Coronary artery (tissue), 2 donors: Measurements from ENCODE around the gene CCND1.

Experiments
- DNase-seq: peaks from one replicate; pipeline ENCODE4 v3.0.0-alpha.2; 2017; ENCODE audit warnings: low spot score
- H3K27ac ChIP-seq, 2 donors: fragments of 200-600 bp; sonication (generic); one replicate each; pipeline ENCODE4 v1.5.1; 2016 to 2019
- H3K4me3 ChIP-seq: fragments of 200-600 bp; sonication (generic); 2 replicates; pipeline ENCODE4 v1.5.1; 2016; ENCODE audit warnings: mild to moderate bottlenecking, moderate library complexity
- CTCF ChIP-seq: fragments of 200-600 bp; sonication (generic); IDR thresholded peaks from one replicate; pipeline ENCODE4 v1.5.1; 2019; ENCODE audit warnings: antibody characterized with exemption

Gene CCND1

DNA sequence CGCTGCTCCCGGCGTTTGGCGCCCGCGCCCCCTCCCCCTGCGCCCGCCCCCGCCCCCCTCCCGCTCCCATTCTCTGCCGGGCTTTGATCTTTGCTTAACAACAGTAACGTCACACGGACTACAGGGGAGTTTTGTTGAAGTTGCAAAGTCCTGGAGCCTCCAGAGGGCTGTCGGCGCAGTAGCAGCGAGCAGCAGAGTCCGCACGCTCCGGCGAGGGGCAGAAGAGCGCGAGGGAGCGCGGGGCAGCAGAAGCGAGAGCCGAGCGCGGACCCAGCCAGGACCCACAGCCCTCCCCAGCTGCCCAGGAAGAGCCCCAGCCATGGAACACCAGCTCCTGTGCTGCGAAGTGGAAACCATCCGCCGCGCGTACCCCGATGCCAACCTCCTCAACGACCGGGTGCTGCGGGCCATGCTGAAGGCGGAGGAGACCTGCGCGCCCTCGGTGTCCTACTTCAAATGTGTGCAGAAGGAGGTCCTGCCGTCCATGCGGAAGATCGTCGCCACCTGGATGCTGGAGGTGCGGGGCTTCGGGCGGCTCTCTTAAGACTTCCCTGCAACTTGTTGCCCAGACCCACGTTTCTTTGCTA lies at the start of gene CCND1:
CCND1 (plus strand) TSS at position 162 of the 587 bp plus-strand sequence; CDS start at position 320, 158 bp downstream.
- Histone ChIP-seq H3K27ac (peak within 1 kb of the TSS; percentile 86 to 90), H3K4me3 (peak within 1 kb of the TSS; percentile 83)
- no peak for TF ChIP-seq CTCF
- peak; percentile 84 for DNase-seq

DNA sequence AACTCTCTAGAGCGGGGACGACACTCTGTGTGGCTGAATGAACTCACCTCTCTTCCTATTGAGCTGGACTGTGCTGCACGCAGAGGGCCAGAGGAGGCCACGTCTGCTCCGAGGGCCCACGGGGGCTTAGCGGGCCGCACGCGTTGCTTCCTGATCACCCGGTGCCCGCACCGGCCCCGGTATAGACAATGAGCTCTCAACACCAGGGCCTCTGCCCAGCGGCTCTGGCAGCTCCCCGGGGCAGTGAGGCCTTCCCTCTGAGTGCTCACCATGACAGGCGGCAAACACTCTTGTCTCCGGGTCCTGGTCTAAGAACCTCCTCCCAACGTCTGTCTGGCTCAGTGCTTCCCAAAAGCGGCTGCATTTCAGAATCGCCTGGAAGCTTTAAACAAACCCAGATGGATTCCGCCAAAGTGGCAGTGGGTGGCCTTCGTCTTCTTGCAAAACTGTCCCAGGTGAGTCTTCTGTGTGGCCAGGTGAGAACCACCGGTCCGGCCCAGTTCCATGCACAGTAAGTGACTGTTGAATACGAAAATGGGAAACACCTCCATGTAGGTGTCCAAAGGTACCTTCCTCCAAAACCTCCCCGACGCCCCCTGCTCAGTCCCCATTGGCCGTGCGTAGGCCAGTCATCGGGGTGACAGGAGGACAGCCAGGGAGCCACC lies 47.8 kb upstream of the CCND1 start:
- H3K4me3 ChIP-seq = no peak overlapping the region
- DNase-seq = peak; percentile 58
- TF ChIP-seq CTCF = no peak
- H3K27ac ChIP-seq = no peak overlapping the region

- DNase-seq = peak; percentile 26
- TF ChIP-seq CTCF = no peak
Measured at GRCh38 chr11:69593851-69594250, 47.1 kb upstream of the CCND1 start.

DNA sequence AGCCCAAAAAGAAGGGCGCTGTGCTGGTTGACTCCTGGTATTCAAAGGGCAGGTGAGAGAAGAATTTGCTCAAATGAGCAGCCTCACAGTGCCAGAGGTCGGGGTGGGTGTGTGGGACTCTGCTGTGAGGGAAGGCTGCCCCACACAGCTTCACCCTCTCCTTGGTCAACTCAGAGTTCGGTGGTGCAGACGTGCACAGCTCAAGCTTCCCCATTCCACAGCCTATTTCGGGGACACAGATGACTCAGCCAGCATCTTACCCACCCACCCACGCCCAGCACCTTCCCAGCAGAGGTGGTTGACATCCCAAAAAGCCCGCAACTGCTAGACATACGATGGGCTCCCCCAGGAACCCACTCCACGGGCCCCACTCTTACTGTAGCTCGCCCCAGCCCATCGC lies 46.5 kb upstream of the CCND1 start:
- Histone ChIP-seq H3K27ac (no peak overlapping the region), H3K4me3 (no peak overlapping the region)
- peak; percentile 31 for DNase-seq
- no peak for TF ChIP-seq CTCF

More at GRCh38 chr11:69593851-69594250, 47.1 kb upstream of the CCND1 start:
- H3K27ac ChIP-seq = no peak overlapping the region
- H3K4me3 ChIP-seq = no peak overlapping the region

- DNase-seq = peak; percentile 40
- no peak for TF ChIP-seq CTCF
- no peak overlapping the region for H3K4me3 ChIP-seq
- H3K27ac ChIP-seq = no peak overlapping the region
Measured at GRCh38 chr11:69595805-69596665, 44.9 kb upstream of the CCND1 start.

DNA sequence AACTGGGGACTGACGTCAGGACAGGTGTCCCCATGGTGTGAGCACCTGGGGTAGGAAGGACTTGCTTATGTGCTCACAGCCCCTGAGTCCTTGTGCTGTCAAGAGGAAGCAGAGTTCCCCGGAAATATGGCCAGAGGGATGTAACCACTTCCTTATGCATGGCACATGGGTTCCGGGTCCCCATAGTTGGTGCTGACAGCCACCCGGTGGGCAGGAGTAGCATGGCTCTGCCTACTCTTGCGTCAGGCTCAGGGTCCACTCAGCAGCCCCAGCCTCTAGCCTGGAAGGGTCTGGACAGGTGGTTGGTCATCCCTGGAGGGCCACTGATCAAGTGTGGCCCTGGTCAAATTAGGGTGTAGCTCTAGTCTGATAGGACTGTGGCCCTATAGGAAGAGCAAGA lies 42.8 kb upstream of the CCND1 start:
- Histone ChIP-seq H3K4me3 (no peak overlapping the region), H3K27ac (no peak overlapping the region)
- TF ChIP-seq CTCF = no peak
- peak; percentile 57 for DNase-seq
